Measurements from ENCODE around the gene UNC13D. TPM values are rescaled to one million over a fixed set of nuclear protein-coding genes. Genes with fewer than 3 reads are reported as not detected.

UNC13D gene
- polyA plus RNA-seq, 1 donor from 2014 or later, result 1.2 TPM

GRCh38 chr17:75807861-75808260 is 36.3 kb downstream of the UNC13D start:
- Histone ChIP-seq H3K9ac (ENCODE audit: low read length) (no peak overlapping the region), H3K79me2 (replicated peaks; ENCODE audit: insufficient read depth, low read length) (no peaks in the 10 kb centered on the region), H3K4me3 (ENCODE audit: low read length) (no peak overlapping the region), H3F3A (ENCODE audit: insufficient read depth, low read length, poor library complexity, severe bottlenecking) (no peaks in the 10 kb centered on the region), H3K9me3 (ENCODE audit: low read length) (no peaks in the 10 kb centered on the region), H3K9me2 (ENCODE audit: insufficient read depth, low read length) (no peaks in the 10 kb centered on the region), H3K27ac (ENCODE audit: low read length) (no peak overlapping the region), H3K36me3 (ENCODE audit: insufficient read depth, low read length) (no peaks in the 10 kb centered on the region), H3K27me3 (ENCODE audit: insufficient read depth, low read depth, low read length) (no peaks in the 10 kb centered on the region), H3K4me2 (ENCODE audit: low read length) (no peak overlapping the region), H2AFZ (ENCODE audit: low read depth, low read length) (no peak overlapping the region), H4K20me1 (ENCODE audit: insufficient read depth) (no peaks in the 10 kb centered on the region)
- no peak for TF ChIP-seq MXI1 (conservative IDR thresholded peaks at IDR 0.05; ENCODE audit: poor library complexity, severe bottlenecking)
- no peak for TF ChIP-seq EZH2 (IDR thresholded peaks at IDR 0.05; ENCODE audit: borderline replicate concordance, insufficient read depth, low read length, poor library complexity, severe bottlenecking)
- TF ChIP-seq REST (IDR thresholded peaks at IDR 0.05; ENCODE audit: borderline replicate concordance), result no peak
- TF ChIP-seq CTCF (IDR thresholded peaks at IDR 0.05; ENCODE audit: poor library complexity, severe bottlenecking), result no peak
- TF ChIP-seq RAD21 (conservative IDR thresholded peaks at IDR 0.05), result no peak
- no peak for TF ChIP-seq POLR2AphosphoS5 (IDR thresholded peaks at IDR 0.05)
- no peak for TF ChIP-seq EP300 (conservative IDR thresholded peaks at IDR 0.05; ENCODE audit: poor library complexity, severe bottlenecking)
- no peak for TF ChIP-seq SMC3 (conservative IDR thresholded peaks at IDR 0.05; ENCODE audit: poor library complexity)
- TF ChIP-seq TAF1 (IDR thresholded peaks at IDR 0.05; ENCODE audit: low read depth), result no peak

- Histone ChIP-seq H2AFZ (ENCODE audit: low read depth, low read length) (no peak overlapping the region), H3K4me3 (ENCODE audit: low read length) (no peak overlapping the region), H3K9me2 (ENCODE audit: insufficient read depth, low read length) (no peaks in the 10 kb centered on the region), H3K36me3 (ENCODE audit: insufficient read depth, low read length) (no peaks in the 10 kb centered on the region), H3K27me3 (ENCODE audit: insufficient read depth, low read depth, low read length) (no peaks in the 10 kb centered on the region), H3F3A (ENCODE audit: insufficient read depth, low read length, poor library complexity, severe bottlenecking) (no peaks in the 10 kb centered on the region), H3K9me3 (ENCODE audit: low read length) (no peaks in the 10 kb centered on the region), H3K79me2 (replicated peaks; ENCODE audit: insufficient read depth, low read length) (no peaks in the 10 kb centered on the region), H3K27ac (ENCODE audit: low read length) (no peak overlapping the region), H3K9ac (ENCODE audit: low read length) (no peak overlapping the region), H3K4me2 (ENCODE audit: low read length) (no peak overlapping the region), H4K20me1 (ENCODE audit: insufficient read depth) (no peaks in the 10 kb centered on the region)
- TF ChIP-seq POLR2AphosphoS5 (IDR thresholded peaks at IDR 0.05), result no peak
- no peak for TF ChIP-seq MXI1 (conservative IDR thresholded peaks at IDR 0.05; ENCODE audit: poor library complexity, severe bottlenecking)
- TF ChIP-seq EZH2 (IDR thresholded peaks at IDR 0.05; ENCODE audit: borderline replicate concordance, insufficient read depth, low read length, poor library complexity, severe bottlenecking), result no peak
- TF ChIP-seq SMC3 (conservative IDR thresholded peaks at IDR 0.05; ENCODE audit: poor library complexity), result no peak
- no peak for TF ChIP-seq EP300 (conservative IDR thresholded peaks at IDR 0.05; ENCODE audit: poor library complexity, severe bottlenecking)
- TF ChIP-seq RAD21 (conservative IDR thresholded peaks at IDR 0.05), result no peak
Observed at GRCh38 chr17:75806822-75807500, 37.2 kb downstream of the UNC13D start.
